ENCODE measurements around the gene ABCB8.
A peak's percentile ranks its signal among the peaks of the same experiment; 100 is the strongest.

Gene ABCB8

DNA sequence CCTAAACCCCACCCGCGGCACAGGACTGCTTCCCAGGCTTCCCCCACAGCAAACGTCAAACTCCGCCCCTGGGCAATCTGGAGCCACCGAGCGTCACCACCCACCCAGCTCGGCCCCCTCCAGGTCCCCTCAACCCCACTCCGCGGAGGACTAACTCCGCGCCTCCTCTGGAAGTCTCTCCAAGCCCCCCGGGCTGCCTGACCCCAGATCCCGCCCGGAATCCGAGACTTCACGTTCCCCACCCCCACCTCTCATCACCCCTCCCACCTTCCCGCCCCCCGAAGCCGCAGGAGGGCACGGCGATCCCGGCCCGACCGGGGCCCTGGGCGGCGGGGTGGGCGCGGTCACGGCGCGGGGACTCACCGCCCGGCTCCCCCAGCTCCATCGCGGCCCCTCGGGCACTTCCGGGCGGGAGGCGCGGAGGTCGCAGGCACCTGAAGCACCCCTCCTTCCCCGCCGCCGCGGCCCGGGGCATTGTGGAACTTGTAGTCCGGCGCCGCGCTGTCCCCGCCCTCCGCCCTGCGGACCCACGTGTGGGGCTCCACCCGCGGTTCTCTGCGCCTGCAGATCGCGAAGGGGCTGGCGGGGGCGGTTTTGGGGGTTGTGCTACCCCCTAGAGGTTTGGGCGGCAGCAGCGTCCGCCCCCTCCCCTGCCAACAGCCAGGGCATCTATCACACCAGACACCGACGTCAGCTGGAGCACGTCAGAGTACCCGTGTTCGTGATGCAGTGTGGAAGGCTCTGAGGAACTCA lies 55.0 kb downstream of the ABCB8 start, which contains the start of gene TMUB1:
Gene TMUB1 (minus strand): TSS at position 423 of the 753 bp plus-strand sequence. CDS start 930 bp downstream, outside the sequence.
- peak within 1 kb of the TSS; percentile 39 for H3K4me3 ChIP-seq (ENCODE audit: low read depth, low read length)

DNA sequence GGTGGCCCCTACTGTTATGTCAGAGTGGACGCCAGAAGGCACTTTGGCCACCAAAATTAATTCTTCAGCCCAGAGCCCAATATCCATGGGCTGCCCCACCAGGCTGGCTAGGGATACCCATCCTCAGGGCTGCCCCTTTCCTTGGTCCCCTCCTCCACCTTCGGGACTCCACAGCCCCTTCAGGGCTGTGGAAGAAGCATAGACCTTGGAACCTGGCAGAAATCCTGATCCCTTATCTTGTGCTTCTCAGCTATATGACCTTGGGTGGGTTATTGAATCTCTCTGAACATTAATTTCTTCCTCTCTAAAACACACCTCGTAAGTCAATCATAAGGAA lies 55.5 kb downstream of the ABCB8 start:
- H3K4me3 ChIP-seq (ENCODE audit: low read depth, low read length): peak overlapping the region; percentile 39

DNA sequence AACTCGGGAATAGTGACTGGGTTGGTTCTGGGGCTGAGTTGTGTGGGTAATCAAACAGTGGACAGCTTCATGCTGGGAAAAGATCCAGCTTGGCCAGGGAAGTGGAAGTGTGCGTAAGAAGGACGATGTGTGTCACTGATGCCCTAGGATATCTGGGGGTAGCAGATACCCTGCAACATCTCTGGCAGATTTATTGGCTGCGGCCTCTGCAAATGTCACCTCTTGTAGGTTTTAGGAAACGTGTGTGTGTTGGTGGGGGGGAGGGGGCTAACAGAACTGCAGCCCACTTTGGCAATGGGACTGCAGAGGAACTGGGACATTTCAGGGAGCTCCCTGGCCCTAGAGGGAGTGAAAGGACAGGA lies 57.1 kb downstream of the ABCB8 start:
- H3K4me3 ChIP-seq (ENCODE audit: low read depth, low read length): peak overlapping the region; percentile 58

DNA sequence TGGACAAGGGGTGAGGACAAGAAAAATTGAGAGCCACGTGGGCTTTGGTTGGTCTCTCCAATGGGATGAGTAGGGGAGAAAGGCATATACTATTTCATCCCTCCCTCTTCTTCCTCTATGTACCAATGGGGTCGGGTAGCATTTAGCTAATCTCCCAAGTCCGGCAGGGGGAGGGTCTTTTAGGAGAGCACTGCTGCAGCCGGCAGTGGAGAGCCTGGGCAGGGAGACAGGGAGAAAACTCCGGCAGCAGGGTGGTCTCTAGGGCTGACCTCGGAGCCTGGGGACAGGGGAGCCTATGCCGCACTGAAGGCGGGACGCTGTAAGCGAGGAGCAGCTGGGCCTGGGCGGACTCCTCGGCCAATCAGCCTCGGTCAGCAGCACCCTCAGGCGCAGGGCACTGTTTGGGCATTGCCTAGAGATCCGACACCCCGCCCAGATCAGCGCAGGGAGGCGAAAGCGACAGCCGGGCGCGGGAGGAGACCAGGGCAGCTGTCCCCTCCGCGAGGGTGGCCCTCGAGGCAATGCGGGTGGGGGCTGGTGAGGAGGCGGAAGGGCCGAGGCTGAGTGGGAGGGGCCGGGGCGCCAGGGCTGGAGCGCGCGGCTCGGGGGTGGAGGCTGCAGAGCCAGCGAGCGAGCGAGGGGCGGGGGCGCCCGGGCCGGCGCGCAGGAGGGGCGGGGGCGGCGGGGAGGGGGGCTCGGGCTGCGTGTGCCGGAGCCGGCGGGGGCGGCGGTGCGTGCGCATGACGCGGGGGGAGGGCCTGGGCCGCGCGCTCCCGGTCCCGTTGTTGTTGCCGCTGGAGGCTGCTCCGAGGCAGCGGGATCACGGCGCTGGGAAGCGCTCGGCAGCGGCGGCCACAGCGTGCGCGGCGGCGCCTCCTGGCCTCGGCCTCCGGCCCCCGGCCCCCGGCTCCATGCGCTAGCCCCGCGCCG lies 57.7 kb downstream of the ABCB8 start, which contains the start of gene AGAP3:
Gene AGAP3 (plus strand): TSS at position 785 of the 930 bp plus-strand sequence. CDS start 267 bp downstream, outside the sequence.
- peak within 1 kb of the TSS; percentile 65 for H3K4me3 ChIP-seq (ENCODE audit: low read depth, low read length)

DNA sequence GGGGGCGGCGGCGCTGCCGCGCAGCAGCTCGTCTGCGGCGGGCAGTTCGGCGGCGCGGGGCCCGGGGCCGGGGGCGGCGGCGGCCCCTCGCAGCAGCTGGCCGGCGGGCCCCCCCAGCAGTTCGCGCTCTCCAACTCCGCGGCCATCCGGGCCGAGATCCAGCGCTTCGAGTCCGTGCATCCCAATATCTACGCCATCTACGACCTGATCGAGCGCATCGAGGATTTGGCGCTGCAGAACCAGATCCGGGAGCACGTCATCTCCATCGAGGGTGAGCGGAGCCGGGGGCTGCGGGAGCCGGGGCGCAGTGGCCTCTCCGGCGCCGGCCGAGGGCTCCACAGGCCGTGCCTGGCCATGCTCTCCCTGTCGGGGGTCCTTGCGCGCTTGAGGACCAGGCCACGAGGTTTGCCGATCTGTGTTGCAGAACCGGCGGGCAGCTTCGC lies 58.6 kb downstream of the ABCB8 start:
- peak overlapping the region; percentile 65 for H3K4me3 ChIP-seq (ENCODE audit: low read depth, low read length)

DNA sequence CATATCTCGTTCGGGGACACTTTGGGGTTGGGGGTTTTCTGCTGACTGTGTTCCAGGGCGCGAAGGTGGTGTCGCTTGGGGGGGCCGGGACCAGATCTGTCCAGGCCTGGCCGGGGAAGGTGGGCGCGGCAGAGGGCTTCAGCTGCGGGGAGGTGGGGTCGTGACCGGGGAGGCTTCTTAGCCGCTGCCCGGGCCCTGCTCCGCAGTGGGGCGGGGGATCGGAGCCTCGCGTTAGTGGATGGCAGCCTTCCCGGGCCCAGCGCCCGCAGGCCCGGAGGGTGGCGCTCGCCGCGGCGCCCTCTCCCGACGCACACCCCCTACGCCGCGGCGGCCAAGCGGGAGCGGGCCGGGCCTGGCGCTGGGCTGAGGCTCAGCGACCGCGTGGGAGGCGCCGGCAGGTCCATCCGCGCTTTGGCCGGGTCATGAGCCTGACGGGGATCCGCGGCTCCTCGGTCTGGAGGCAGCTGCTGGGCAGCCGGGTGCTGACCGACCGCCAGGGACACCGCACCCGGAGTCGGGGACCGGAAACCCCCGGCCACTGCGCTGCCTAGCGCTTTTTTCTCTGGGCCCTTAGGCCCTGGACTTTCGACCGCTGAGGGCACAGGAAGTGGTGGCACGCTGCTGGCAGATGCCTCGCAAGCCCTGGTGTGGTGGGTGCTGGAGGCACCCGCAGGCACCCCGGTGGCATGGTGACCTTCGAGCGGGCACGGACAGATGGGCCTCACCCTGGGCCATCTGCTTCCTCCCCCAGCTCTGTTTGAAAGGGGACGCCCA lies 59.2 kb downstream of the ABCB8 start:
- H3K4me3 ChIP-seq (ENCODE audit: low read depth, low read length): peak overlapping the region; percentile 65

DNA sequence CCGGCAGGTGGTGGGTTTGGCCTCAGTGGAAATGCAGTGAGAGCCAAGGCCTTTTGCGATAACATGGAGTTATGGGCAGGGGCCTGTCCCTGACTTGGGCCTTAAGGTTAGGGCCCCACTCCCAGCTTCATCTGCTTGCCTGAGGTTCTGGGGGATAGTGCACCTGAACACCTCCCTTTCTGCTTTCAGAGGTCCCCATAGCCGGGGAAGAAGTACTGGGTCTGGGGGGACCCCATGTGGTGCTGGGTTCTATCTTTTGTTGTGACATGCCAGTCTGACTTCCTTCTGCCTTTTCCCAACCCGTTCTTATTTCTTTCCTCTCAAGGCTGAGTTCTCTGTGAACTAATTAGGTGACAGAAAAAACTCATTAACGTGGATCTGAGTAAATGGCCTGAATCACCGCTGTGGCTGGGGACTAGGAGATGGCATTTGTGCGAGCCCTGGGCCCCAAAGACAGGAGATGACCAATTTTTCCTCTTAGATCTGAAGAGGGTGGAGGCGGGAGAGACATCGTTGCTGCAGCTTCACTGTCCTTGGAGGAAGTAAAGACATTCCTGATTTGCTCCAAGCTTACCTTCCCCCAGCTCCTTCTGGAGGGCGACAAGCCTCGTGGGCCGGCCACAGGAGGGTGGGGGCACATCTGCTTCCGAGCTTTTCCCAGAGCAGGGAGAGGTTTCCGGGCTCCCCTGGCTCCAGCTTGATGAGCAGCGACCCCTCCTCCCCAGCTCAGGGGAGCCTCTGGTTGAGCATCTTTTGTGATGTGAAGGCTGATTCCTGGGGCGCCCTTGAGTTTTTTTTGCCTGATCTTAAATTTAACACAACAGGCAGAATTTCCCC lies 60.0 kb downstream of the ABCB8 start:
- H3K4me3 ChIP-seq (ENCODE audit: low read depth, low read length): peak overlapping the region; percentile 65

DNA sequence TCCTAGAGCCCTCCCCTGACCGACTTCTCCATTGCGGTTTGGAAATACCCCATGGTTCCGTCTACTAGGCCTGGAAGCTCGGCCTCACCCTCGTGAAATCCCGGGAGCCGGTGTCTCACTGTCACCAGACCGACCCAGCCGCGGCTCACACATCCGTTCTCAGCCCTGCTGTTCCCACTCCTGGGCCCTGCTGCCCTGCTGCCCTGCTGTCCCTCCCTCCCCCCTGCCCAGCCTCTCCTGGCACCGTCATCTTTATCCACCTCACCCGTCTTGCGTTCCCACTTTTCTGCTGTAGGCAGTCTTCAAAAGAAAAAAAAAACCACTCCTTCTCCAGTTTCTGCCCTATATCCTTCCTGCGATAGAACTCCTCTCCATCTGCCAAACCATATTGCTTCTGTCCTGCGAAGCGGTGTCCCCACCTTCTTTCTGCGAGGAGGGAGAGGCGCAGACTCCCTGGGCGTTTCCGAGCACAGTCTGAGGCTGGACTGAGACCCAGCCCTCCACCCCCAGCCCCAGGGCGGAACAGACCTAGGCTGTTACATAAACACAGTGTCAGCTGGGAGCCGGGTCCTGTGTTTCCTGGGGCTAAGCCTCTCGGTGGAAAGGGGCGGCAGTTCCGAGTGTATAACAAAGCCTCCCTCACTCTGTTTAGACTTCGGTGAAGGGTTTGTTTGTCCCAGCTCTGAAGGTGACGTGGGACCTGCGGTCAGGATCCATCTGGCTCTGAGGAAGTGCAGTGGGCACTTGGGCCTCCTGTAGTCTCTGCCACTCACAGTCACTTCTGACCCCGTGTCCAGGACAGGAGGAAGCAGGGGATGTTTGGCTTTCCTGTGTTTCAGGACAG lies 60.8 kb downstream of the ABCB8 start:
- no peak overlapping the region for H3K4me3 ChIP-seq (ENCODE audit: low read depth, low read length)

DNA sequence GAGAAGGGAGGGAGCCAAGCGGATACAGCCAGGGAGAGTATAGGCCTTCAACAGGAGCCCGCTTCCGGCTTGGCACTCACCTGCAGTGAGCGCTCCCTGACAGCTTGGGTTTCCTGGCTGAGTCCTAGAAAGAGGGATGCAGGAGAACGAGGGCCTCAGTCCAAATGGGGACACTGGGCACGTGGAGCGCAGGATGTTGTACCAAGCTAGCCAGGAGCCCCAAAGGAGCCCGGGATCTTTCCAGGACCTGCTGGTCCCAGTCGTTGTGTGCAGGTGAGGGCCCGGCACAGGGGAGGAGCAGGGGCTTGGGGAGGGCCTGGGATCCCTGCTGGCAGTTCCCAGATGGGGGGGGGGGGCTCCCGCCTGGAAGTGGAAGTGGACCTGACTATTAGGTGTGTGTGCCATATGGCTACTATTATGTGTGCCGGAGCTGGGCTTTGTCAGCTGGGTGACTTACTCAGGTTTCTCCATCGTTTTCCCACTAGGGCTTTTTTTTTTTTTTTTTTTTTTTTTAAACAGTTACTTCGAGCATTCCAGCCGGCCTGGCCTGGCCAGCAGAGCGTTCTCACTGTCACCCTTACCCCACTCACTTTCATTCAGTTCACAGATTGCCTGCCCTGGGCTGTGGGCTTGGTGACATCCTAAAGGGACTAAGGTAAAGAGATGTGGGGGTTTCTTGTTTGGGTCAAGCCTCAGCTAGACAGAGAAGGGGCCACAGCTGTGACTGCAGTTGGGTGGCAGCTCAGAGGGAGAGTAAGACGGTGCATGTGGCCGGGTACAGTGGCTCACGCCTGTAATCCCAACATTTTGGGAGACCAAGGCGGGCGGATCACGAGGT lies 61.9 kb downstream of the ABCB8 start:
- no peak overlapping the region for H3K4me3 ChIP-seq (ENCODE audit: low read depth, low read length)

DNA sequence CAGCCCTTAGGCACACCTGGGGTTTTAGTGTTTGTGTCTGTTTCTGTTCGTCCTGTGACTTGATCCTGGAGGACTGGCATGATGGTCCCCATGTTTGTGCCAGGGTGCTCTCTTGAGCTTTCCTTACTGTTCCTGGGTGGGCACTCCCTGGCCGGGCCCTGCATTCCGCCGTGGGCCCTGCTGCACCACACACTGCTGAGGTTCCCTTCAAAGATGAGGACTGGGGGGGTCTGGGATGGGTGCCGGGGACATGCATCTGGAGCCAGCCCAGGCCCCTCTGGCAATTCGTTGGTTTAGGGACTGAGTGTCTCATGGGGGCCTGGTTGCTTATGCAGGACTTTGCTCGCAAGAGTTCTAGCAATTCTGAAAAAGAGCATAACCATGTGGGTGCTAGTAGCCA lies 62.8 kb downstream of the ABCB8 start:
- H3K4me3 ChIP-seq (ENCODE audit: low read depth, low read length): no peak overlapping the region

DNA sequence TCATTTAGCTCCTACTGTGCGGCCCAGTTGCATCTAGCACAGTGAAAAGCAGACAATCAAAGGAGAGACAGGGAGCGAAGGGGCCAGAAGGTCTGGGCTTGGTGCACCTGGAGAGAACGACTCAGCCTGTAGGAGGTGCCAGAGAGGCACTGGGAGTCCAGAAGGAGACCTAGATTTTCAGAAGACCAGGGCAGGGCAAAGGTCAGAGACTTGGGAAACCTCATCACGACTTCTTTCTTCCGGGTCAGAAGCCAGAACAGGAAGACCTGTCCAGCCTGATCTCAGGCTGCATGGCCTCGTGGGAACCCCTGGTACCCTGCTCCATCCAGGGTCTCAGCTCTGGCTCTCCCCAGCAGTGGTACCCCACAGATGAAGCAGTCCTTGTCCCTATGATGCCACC lies 63.2 kb downstream of the ABCB8 start:
- no peak overlapping the region for H3K4me3 ChIP-seq (ENCODE audit: low read depth, low read length)

DNA sequence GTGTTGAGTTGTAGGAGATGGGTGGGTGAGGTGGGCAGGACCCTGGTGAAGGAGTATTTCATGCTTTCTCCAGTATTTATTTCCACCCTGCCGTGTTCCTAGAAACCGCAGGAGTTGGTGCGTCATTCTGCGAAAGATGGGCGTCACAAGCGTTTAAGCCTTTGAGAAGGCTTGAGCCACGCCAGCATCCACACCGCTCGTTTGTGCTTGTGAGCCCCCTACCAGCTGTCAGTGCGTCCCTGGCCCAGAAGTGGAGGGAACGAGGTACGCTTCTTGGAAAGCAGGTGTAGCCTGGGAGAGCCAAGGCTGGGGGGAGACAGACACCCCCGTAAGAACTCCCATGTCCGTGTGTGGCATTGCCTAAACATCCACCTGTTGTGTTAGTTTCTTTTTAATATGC lies 63.7 kb downstream of the ABCB8 start:
- no peak overlapping the region for H3K4me3 ChIP-seq (ENCODE audit: low read depth, low read length)

DNA sequence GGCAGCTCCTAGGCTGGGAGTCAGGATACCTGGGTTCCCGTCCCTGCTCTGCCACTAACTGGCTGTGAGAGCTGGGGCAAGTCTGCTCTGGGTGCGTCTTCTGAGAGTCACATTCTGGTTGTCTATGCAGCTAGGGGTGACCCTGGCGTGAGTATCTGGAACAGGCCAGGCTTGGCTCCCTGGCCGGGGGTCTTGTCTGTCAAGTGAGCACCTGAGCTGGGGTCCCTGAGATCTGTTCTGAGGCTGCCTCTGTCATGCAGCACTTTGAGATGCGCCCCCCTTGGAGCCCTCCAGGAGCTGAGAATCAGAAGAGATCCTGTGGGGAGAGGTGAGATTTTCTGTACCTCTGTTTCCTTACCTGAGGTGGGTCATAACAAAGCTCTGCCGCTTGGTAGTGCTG lies 65.5 kb downstream of the ABCB8 start:
- no peak overlapping the region for H3K4me3 ChIP-seq (ENCODE audit: low read depth, low read length)

DNA sequence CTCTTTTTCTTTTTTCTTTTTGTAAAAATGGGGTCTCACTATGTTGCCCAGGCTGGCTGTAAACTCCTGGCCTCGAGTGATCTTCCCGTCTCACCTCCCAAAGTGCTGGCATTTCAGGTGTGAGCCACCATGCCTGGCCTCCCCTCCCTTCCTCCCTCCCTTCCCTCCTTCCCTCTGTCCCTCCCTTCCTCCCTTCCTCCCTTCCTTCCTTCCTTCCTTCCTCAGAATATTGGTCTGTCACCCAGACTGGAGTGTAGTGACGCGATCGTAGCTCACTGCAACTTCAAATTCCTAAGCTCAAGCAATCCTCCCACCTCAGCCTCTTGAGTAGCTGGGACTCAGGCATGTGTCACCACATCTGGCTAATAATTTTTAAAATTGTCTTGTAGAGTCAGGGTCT lies 66.4 kb downstream of the ABCB8 start:
- H3K4me3 ChIP-seq (ENCODE audit: low read depth, low read length): no peak overlapping the region

DNA sequence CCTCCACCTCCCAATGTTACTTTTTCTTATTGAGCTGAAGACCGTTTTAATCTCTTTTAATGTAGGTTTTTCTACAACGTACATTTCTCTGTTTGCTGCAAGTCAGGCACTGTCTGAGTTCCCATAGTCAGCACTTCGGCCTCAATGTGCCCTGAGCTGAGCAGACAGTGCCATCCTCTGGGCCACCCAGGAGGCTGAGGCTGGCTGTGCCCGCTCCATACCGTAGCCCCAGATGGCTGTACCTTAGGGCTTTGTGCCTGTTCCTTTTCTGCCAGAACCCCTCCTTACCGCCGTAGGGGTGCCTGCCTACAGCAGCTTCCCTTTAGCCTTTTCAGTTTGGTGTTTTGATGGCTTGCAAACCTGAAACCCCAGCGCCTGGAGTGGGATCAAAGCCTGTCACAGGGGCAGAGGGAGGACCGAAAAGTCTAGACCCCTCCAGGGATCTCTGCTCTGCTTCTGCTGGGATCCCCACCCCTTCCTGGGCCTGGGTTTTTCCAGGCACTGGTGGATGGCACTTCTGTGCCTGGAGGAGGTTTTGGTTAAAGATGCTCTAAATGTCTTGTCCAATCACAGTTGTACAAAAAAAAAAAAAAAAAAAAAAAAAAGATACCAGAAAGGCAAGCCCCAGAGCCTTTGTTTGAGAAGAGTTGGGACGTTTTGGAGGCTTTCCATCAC lies 67.0 kb downstream of the ABCB8 start:
- H3K4me3 ChIP-seq (ENCODE audit: low read depth, low read length): no peak overlapping the region

DNA sequence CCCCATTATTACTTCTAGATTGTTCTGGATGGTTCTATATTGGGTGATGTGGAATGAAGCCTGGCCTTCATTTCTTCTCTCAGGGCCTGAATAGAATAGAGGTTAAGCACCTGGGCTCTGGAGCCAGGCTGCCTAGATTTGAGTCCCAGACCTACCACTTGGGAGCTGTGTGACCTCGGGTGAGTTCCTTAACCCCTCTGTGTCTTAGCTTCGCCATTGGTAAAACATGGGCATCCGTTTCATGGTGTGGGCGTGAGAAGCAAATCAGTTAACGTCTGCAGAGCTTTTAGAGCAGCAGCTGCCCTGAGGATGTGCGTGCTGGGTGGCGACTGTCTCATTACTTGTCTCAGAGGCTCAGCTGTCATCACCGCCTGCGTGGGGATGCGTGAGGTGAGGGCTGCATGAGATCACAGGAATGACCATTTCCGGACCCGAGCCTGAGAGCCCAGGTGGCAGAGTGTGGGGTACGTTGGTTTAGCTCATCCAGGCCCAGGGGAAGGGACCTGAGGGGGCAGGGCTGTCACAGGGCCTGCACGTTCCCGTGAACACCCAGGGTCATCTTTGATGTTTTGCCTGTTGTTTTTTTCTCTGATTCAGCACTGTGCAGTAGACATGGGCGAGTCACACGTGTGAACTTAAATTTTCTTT lies 67.7 kb downstream of the ABCB8 start:
- H3K4me3 ChIP-seq (ENCODE audit: low read depth, low read length): no peak overlapping the region

All from iPS-11a (cell line).